IMR-90 (cell line): ENCODE data around the gene ADAMTS12. TPM values are rescaled to one million over a fixed set of nuclear protein-coding genes. Genes with fewer than 3 reads are reported as not detected.
"Not testable (repeated sequence)": the region's sequence is repeated elsewhere in the genome, so short reads cannot be mapped to it uniquely, and the experiment has no call there.

ENCODE experiments used
- ATAC-seq: fragments of 200-7000 bp; cut with Tn5 transposase; 2 replicates; pipeline ENCODE4 v1.9.1; 2020; ENCODE audit warnings: low read depth, mild to moderate bottlenecking, moderate library complexity
- BruUV-seq: library from RNA; stranded (reverse); fragments of 400-500 nt; replicated peaks from 2 replicates; lab custom pipeline; 2021; lab: Mats Ljungman, UMichigan
- CTCF ChIA-PET: fragments of 300-600 bp; formaldehyde crosslinking; extraction: SDS; loops from one replicate; lab custom pipeline; 2021; ENCODE audit warnings: antibody characterized with exemption; lab: Yijun Ruan, JAX
- POLR2A ChIA-PET: fragments of 300-600 bp; sonication (Branson Sonifier 250); formaldehyde crosslinking; loops from one replicate; lab custom pipeline; 2022; ENCODE audit warnings: antibody characterized with exemption; ENCODE audit not compliant: unreplicated experiment; lab: Charles Lee
- DNase-seq: peaks from one replicate; pipeline ENCODE4 v3.0.0; 2013
- H2AFZ ChIP-seq: replicated peaks from 2 replicates; pipeline ENCODE3; 2013; ENCODE audit warnings: low read length, mild to moderate bottlenecking; ENCODE audit not compliant: poor library complexity
- H2AK5ac ChIP-seq: 2 replicates; pipeline ENCODE4 v1.6.1; 2013; ENCODE audit warnings: low read depth, low read length, inconsistent platforms
- H2AK9ac ChIP-seq: replicated peaks from 2 replicates; pipeline ENCODE3; 2013; ENCODE audit warnings: mild to moderate bottlenecking, low read depth, low read length, moderate library complexity; ENCODE audit not compliant: poor library complexity
- H2BK120ac ChIP-seq: 2 replicates; pipeline ENCODE4 v1.6.1; 2013; ENCODE audit warnings: low read depth, low read length, inconsistent platforms
- H2BK15ac ChIP-seq: 3 replicates; pipeline ENCODE4 v1.6.1; 2013; ENCODE audit warnings: low read depth, low read length, inconsistent platforms
- H2BK20ac ChIP-seq: 2 replicates; pipeline ENCODE4 v1.6.1; 2013; ENCODE audit warnings: low read depth, mild to moderate bottlenecking, inconsistent platforms, low read length, moderate library complexity
- H2BK5ac ChIP-seq: 2 replicates; pipeline ENCODE4 v1.6.1; 2013; ENCODE audit warnings: mild to moderate bottlenecking, low read depth, low read length, inconsistent platforms; ENCODE audit not compliant: poor library complexity, severe bottlenecking
- H3K14ac ChIP-seq: replicated peaks from 2 replicates; pipeline ENCODE4 v1.6.1; 2013; ENCODE audit warnings: low read depth, low read length, inconsistent platforms
- H3K18ac ChIP-seq: 2 replicates; pipeline ENCODE4 v1.6.1; 2013; ENCODE audit warnings: low read depth, low read length, control low read depth
- H3K23ac ChIP-seq: 2 replicates; pipeline ENCODE4 v1.6.1; 2013; ENCODE audit warnings: low read depth, low read length, inconsistent platforms
- H3K27ac ChIP-seq: 2 replicates; pipeline ENCODE4 v1.5.1; 2013; ENCODE audit warnings: mild to moderate bottlenecking, control low read depth, low read length; ENCODE audit not compliant: insufficient read depth
- H3K27me3 ChIP-seq: 2 replicates; pipeline ENCODE4 v1.6.1; 2013; ENCODE audit warnings: low read length; ENCODE audit not compliant: control insufficient read depth, insufficient read depth
- H3K36me3 ChIP-seq: 2 replicates; pipeline ENCODE4 v1.6.1; 2013; ENCODE audit warnings: low read length, mixed read lengths; ENCODE audit not compliant: control insufficient read depth, insufficient read depth
- H3K4ac ChIP-seq: 2 replicates; pipeline ENCODE4 v1.6.1; 2013; ENCODE audit warnings: low read depth, low read length, inconsistent platforms
- H3K4me1 ChIP-seq: 2 replicates; pipeline ENCODE4 v1.6.1; 2013; ENCODE audit warnings: low read length, mixed read lengths; ENCODE audit not compliant: control insufficient read depth, insufficient read depth
- H3K4me2 ChIP-seq: 2 replicates; pipeline ENCODE4 v1.6.1; 2013; ENCODE audit warnings: low read depth, mild to moderate bottlenecking, control low read depth, low read length, moderate library complexity
- H3K4me3 ChIP-seq: 2 replicates; pipeline ENCODE4 v1.5.1; 2013; ENCODE audit warnings: low read depth, mild to moderate bottlenecking, control low read depth, low read length, moderate library complexity; ENCODE audit not compliant: insufficient read depth
- H3K56ac ChIP-seq: 2 replicates; pipeline ENCODE4 v1.6.1; 2013; ENCODE audit warnings: low read length, inconsistent platforms; ENCODE audit not compliant: insufficient read depth; ENCODE audit errors: extremely low read depth
- H3K79me1 ChIP-seq, 2 experiments: 2 replicates each; pipeline ENCODE4 v1.6.1; 2013; ENCODE audit warnings: low read length in 2 of 2, inconsistent platforms in 1 of 2, low read depth in 1 of 2
- H3K9ac ChIP-seq: 2 replicates; pipeline ENCODE4 v1.6.1; 2013; ENCODE audit warnings: low read depth, low read length, control low read depth
- H3K9me1 ChIP-seq: 2 replicates; pipeline ENCODE4 v1.6.1; 2013; ENCODE audit warnings: low read length, inconsistent platforms; ENCODE audit not compliant: insufficient read depth
- H3K9me3 ChIP-seq: 2 replicates; pipeline ENCODE4 v1.6.1; 2013; ENCODE audit warnings: low read length; ENCODE audit not compliant: control insufficient read depth, insufficient read depth
- H4K20me1 ChIP-seq: 2 replicates; pipeline ENCODE4 v1.6.1; 2013; ENCODE audit warnings: low read length, inconsistent platforms; ENCODE audit not compliant: insufficient read depth
- H4K5ac ChIP-seq: 2 replicates; pipeline ENCODE4 v1.6.1; 2013; ENCODE audit warnings: mild to moderate bottlenecking, low read depth, low read length, control low read depth
- H4K8ac ChIP-seq, 2 experiments: 2 replicates each; pipeline ENCODE4 v1.6.1; 2013; ENCODE audit warnings: low read depth in 2 of 2, low read length in 2 of 2, control low read depth in 1 of 2, inconsistent platforms in 1 of 2
- H4K91ac ChIP-seq: 2 replicates; pipeline ENCODE4 v1.6.1; 2013; ENCODE audit warnings: low read depth, low read length, inconsistent platforms; ENCODE audit not compliant: insufficient read depth
- WGBS, 2 experiments: methylation state at CpG; one replicate each; pipeline versions ENCODE4 v1.1.5 to v1.1.7; 2013; ENCODE audit warnings: missing lambda C conversion rate in 2 of 2; ENCODE audit not compliant: insufficient read length in 1 of 2; ENCODE audit errors: extremely low coverage in 2 of 2; 5-methylcytosine and 5-hydroxymethylcytosine counted together
- dilution Hi-C: fragments of 300-500 bp; cut with HindIII; formaldehyde crosslinking; loops from one replicate; pipeline ENCODE4 v1.14.3; 2018; ENCODE audit warnings: low sequenced_read_pairs; ENCODE audit not compliant: unreplicated experiment
- in situ Hi-C: fragments of 300-500 bp; cut with MboI; formaldehyde crosslinking; loops from 3 replicates; pipeline ENCODE4 v1.14.3; 2019; ENCODE audit warnings: low sequenced_read_pairs, inconsistent platforms, mixed read lengths
- intact Hi-C: fragments of 100-400 bp; cut with micrococcal nuclease; formaldehyde crosslinking; loops from 2 replicates; pipeline ENCODE4 v1.10.0; 2022
- polyA plus RNA-seq, 3 experiments: library from polyadenylated mRNA; depleted of rRNA; stranded (reverse); fragments of >200 nt; gene quantifications; 2 replicates each; pipeline ENCODE4 v1.2.3, GENCODE V29; 2012; ENCODE audit warnings: low replicate concordance in 1 of 3
- total RNA-seq: library from RNA; depleted of rRNA; stranded (reverse); fragments of >200 nt; gene quantifications from 2 replicates; pipeline ENCODE4 v1.2.3, GENCODE V29; 2012

The ADAMTS12 gene
- total and polyA plus RNA-seq, 2 of the 4 experiments (the other 2 are of a cell fraction), result 27.3 to 51.3 TPM

DNA sequence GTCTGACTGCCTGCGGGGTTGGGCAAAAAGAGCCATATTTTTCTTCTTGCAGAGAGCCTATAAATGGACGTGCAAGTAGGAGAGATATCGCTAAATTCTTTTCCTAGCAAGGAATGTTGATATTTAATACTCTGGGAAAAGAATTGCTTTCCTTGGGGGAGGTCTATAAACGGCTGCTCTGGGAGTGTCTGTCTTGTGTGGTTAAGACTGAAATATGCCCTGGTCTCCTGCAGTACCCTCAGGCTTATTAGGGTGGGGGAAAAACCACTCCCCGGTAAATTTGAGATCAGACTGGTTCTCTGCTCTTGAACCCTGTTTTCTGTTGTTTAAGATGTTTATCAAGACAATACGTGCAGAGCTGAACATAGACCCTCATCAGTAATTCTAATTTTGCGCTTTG is 14.5 kb upstream of the ADAMTS12 start:
- peak; percentile 8 for DNase-seq
- H3K79me1 ChIP-seq, H3K27me3 ChIP-seq, H2AK9ac ChIP-seq, H3K9ac ChIP-seq, H2BK5ac ChIP-seq, H4K5ac ChIP-seq, ATAC-seq, H3K36me3 ChIP-seq, H3K27ac ChIP-seq, H3K9me1 ChIP-seq, H4K20me1 ChIP-seq, H3K4me1 ChIP-seq, H3K18ac ChIP-seq, H2BK20ac ChIP-seq, H2BK120ac ChIP-seq, H2BK15ac ChIP-seq, H4K91ac ChIP-seq, intact Hi-C loops, H3K4ac ChIP-seq, H3K56ac ChIP-seq, POLR2A ChIA-PET, H2AK5ac ChIP-seq, H4K8ac ChIP-seq, H3K4me3 ChIP-seq, H3K14ac ChIP-seq, H2AFZ ChIP-seq, H3K23ac ChIP-seq, dilution Hi-C loops, CTCF ChIA-PET, H3K4me2 ChIP-seq, in situ Hi-C loops, BruUV-seq: not testable (repeated sequence)
- 86% methylated on average over 3 of the region's 7 CpGs; no CpG with 5 or more reads in 1 of the 2 experiments for WGBS, 2 experiments
- peaks cover 13% of the 10 kb centered on the region for H3K9me3 ChIP-seq
